AG04449 (cell line): ENCODE data around the gene UNC13A.
"Not testable (repeated sequence)": the region's sequence is repeated elsewhere in the genome, so short reads cannot be mapped to it uniquely, and the experiment has no call there.

Experiments used
- CTCF ChIA-PET: fragments of 350-600 bp; formaldehyde crosslinking; extraction: SDS; loops from one replicate; lab custom pipeline; 2021; ENCODE audit warnings: antibody characterized with exemption; lab: Yijun Ruan, JAX
- POLR2A ChIA-PET: fragments of 400-600, 350-600 bp; formaldehyde crosslinking; extraction: SDS; loops from one replicate; lab custom pipeline; 2020; ENCODE audit warnings: antibody characterized with exemption, inconsistent platforms; lab: Yijun Ruan, JAX
- DNase-seq: peaks from one replicate; pipeline ENCODE4 v3.0.0-alpha.2; 2010; ENCODE audit warnings: low read depth, low spot score
- H3K4me3 ChIP-seq: 2 replicates; pipeline ENCODE4 v1.5.1; 2011; ENCODE audit warnings: low read depth, mild to moderate bottlenecking, control low read depth, low read length
- TF ChIP-seq, protein P1 (sequence below): IDR thresholded peaks from one replicate; pipeline ENCODE4 v1.5.1; 2011; ENCODE audit warnings: mild to moderate bottlenecking, moderate library complexity, low read length, control low read depth, inconsistent platforms; ENCODE audit not compliant: insufficient read depth; ENCODE audit errors: missing control alignments

UNC13A gene

DNA sequence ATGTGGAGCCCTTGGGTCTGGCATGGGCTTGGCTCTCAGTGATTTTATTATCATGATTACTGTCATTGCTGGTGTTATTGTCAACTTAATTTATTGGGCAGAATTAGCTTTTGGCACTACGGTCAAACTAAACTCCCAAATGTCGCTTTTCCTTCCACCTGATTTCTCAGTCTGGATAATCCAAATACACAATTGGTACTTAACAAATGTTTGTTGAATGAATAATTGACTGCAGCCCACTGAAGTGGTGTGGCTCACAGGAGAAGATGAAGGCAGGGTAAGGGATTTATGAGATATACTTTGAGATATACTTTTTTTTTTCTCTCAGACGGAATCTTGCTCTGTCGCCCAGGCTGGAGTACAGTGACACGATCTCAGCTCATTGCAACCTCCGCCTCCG lies 131.2 kb downstream of the UNC13A start:
- ChIA-PET CTCF (interaction anchor here (0.9 to 2.1 kb wide), 4 partner anchors 12 to 19 kb away, joined by 3 to 8 read pairs (median 8); no protein-coding TSS in a partner anchor), POLR2A (no interaction called here)
- H3K4me3 ChIP-seq = peak overlapping the region; percentile 87
- TF ChIP-seq, protein P1, sequence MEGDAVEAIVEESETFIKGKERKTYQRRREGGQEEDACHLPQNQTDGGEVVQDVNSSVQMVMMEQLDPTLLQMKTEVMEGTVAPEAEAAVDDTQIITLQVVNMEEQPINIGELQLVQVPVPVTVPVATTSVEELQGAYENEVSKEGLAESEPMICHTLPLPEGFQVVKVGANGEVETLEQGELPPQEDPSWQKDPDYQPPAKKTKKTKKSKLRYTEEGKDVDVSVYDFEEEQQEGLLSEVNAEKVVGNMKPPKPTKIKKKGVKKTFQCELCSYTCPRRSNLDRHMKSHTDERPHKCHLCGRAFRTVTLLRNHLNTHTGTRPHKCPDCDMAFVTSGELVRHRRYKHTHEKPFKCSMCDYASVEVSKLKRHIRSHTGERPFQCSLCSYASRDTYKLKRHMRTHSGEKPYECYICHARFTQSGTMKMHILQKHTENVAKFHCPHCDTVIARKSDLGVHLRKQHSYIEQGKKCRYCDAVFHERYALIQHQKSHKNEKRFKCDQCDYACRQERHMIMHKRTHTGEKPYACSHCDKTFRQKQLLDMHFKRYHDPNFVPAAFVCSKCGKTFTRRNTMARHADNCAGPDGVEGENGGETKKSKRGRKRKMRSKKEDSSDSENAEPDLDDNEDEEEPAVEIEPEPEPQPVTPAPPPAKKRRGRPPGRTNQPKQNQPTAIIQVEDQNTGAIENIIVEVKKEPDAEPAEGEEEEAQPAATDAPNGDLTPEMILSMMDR = no peak
- no peak for DNase-seq

DNA sequence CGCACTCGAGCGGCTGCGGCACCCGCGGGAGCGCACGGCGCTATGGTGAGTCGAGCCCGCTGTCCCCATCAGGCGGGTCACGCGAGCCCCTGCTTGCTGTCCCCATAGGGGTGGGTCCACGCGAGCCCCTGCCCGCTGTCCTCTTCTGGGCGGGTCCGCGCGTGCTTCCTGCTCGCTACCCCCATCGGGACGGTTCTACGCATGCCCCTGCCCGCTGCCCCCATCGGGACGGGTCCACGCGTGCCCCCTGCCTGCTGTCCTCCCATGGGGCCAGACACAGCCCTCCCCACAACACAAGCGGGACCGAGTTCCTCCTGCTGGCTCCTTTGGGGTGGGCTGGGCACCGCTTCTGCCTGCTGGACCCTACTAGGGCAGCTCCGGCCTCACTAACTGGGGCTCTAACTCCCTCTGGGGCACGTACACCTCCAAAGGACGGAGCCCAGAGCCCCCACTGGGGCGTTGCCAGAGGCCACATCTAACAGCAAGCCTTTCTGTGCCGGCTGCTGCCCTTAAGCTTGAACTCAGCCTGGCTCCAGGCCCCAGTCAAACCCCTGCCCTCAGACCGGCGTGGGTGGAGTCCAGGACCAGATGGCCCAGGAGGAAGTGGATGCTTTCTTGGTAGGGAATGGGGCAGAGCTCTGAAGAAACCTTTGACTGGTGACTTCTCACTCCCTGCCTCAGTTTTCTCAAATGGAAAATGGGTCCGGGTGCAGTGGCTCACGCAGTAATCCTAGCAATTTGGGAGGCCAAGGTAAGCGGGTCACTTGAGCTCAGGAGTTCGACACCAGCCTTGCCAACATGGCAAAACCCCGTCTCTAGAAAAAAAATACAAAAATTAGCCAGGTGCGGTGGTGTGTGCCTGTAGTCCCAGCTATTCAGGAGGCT lies 132.0 kb downstream of the UNC13A start:
- DNase-seq = no peak
- H3K4me3 ChIP-seq = peak overlapping the region; percentile 87
- TF ChIP-seq, protein P1 = no peak
- POLR2A ChIA-PET = no interaction called here
- CTCF ChIA-PET = interaction anchor here (1.5 to 2.1 kb wide), 3 partner anchors 15 to 20 kb away, joined by 7 to 8 read pairs (median 8); no protein-coding TSS in a partner anchor

DNA sequence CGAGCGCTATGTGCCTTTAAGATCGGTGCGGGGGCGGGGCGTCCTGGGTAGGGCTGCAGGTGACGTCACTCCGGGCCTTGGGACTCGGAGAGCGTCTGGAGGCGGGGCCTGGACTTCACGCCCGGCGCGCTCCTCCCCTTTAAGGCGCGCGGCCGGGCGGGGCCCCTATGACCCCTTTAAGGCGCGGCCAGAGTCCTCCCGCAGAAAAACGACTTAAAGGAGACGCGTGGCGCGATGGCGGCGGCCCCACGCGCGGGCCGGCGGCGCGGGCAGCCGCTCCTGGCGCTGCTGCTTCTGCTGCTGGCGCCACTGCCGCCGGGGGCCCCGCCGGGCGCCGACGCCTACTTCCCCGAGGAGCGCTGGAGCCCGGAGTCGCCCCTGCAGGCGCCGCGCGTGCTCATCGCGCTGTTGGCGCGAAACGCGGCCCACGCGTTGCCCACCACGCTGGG lies 132.7 kb downstream of the UNC13A start, which contains the start of gene COLGALT1:
COLGALT1 (plus strand) TSS at position 170 of the 449 bp plus-strand sequence; CDS start at position 235, 65 bp downstream.
- TF ChIP-seq, protein P1 = no peak
- ChIA-PET POLR2A (no interaction called here), CTCF (interaction anchor here (4.5 kb wide), 1 partner anchor 18 kb away, joined by 30 read pairs; no protein-coding TSS in a partner anchor)
- peak within 1 kb of the TSS; percentile 87 for H3K4me3 ChIP-seq
- DNase-seq = peak; percentile 44

DNA sequence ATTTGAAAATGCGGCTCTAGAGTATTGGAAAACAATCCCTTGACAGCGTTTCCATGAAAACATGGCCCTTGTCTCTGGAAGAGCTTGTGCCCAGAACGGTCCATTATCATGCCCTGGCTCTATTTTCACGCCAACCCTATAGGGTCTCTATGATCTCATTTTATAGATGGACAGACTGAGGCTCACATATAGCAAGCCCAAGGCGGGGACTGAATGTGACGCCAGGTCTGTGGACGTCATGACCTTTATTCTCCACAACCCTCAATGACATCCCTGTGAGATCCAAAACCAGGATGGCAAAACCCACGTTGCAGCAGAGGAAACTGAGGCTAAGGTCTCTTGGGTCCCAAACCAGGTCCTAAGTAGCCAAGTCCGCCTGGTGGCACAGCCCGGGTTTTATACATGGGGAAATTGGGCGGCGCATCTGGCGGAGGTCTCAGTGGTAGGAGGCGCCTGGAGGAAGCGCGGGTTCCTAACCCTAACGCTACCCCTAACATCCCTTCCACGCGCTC lies 133.1 kb downstream of the UNC13A start:
- TF ChIP-seq, protein P1 = no peak
- POLR2A ChIA-PET = no interaction called here
- peak overlapping the region; percentile 87 for H3K4me3 ChIP-seq
- CTCF ChIA-PET = interaction anchor here (4.5 kb wide), 1 partner anchor 18 kb away, joined by 30 read pairs; no protein-coding TSS in a partner anchor
- no peak for DNase-seq

DNA sequence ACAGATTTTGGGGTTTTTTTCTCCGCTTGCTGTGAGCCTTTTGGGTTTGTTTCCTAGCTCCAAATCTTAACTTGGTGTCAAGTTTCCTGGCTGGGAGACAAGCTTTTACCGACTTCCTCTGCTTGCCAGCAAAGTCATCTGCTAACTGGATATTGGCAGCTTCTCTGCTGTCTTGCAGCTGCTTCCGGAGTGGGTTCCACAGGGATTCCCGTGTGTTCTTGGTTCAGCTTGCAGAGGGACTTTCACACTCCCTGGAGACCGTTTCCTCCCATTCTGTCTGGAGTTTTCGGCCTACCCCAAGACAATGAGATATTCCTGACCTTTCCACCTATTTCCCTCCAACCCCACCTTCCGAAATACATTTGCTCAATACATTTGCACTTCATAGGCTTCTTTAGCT lies 134.9 kb downstream of the UNC13A start:
- TF ChIP-seq, protein P1 = no peak
- ChIA-PET CTCF (interaction anchor here (0.7 to 4.5 kb wide), 7 partner anchors 14 to 163 kb away, joined by 3 to 30 read pairs (median 3); no protein-coding TSS in a partner anchor), POLR2A (interaction anchor here (0.7 kb wide), 2 partner anchors 16 to 42 kb away, joined by 4 read pairs; partner anchors contain the start of gene PGLS)
- peak; percentile 81 for DNase-seq
- H3K4me3 ChIP-seq = peak overlapping the region; percentile 8; the same call in 1 of the 2 replicates

DNA sequence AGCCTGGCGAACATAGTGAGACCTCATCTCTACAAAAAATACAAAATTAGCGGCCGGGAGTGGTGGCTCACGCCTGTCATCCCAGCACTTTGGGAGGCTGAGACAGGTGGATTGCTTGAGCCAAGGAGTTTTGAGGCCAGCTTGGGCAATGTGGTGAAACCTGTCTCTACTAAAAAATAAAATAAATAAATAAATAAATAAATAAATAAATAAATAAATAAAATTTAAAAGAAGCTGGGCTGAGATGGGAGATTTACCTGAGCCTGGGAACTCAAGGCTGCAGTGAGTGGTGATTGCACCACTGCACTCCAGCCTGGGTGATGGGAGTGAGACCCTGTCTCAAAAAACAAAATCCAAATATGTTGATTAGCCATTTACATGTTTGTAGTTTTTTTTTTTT lies 135.4 kb downstream of the UNC13A start:
- POLR2A ChIA-PET = interaction anchor here (0.7 kb wide), 1 partner anchor 41 kb away, joined by 4 read pairs; the partner anchor contains the start of gene PGLS
- H3K4me3 ChIP-seq, DNase-seq: not testable (repeated sequence)
- CTCF ChIA-PET = interaction anchor here (1.0 to 4.5 kb wide), 5 partner anchors 14 to 56 kb away, joined by 3 to 30 read pairs (median 3); no protein-coding TSS in a partner anchor
